Measurements from ENCODE around the gene SPPL3.

- TF ChIP-seq, protein P1, sequence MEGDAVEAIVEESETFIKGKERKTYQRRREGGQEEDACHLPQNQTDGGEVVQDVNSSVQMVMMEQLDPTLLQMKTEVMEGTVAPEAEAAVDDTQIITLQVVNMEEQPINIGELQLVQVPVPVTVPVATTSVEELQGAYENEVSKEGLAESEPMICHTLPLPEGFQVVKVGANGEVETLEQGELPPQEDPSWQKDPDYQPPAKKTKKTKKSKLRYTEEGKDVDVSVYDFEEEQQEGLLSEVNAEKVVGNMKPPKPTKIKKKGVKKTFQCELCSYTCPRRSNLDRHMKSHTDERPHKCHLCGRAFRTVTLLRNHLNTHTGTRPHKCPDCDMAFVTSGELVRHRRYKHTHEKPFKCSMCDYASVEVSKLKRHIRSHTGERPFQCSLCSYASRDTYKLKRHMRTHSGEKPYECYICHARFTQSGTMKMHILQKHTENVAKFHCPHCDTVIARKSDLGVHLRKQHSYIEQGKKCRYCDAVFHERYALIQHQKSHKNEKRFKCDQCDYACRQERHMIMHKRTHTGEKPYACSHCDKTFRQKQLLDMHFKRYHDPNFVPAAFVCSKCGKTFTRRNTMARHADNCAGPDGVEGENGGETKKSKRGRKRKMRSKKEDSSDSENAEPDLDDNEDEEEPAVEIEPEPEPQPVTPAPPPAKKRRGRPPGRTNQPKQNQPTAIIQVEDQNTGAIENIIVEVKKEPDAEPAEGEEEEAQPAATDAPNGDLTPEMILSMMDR (IDR thresholded peaks at IDR 0.05), result no peak
- TF ChIP-seq ZFX (IDR thresholded peaks at IDR 0.05; ENCODE audit: borderline replicate concordance), result no peak
Measured at GRCh38 chr12:120814903-120815429, 89.2 kb downstream of the SPPL3 start.

Measured in 22Rv1 (cell line).